CD4-positive, alpha-beta T cell treated with Interferon gamma for 1 hour (primary cell): ENCODE data around the gene DHX16.

Experiments
- DNase-seq: peaks from one replicate; pipeline ENCODE4 v3.0.0-alpha.2; 2020

DHX16 gene

DNA sequence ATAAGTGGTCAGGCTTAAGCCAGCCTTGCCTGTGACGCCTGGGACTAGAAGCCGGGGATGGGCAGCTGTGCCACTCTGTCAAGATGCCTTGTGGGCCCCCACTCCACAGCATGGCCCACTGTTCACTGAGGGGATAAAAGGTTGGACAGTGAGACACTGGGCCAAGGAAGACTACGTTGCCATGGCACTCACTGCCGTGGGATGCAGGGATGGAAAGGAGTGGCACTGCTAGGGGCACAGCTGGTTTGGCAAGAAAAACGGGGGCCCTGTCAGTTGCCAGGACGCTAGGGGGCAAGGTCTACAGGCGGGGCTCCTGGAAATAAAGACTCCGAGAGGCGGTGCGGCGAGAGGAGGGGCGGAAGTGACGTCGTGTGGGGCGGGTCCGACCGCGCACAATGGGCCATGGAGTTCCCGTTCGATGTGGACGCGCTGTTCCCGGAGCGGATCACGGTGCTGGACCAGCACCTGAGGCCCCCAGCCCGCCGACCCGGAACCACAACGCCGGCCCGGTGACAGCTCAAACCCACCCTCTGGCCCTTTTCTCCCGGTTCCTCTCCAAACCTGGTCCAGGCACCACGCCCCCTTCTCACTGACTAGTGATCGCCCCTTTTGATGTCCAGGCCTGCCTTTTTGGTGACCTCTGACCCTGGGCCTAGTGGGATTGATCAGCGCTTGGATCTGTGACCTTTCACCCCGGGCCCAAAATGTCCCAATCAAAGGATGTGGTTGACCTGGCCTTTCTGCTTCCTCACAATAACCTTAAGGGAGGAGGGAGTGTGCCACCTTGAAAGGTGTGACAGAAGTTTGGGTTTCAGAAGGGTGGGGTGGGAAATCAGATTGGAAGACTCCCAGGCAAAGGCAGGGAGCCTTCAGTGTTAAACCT, 46.1 kb downstream of the DHX16 start, which contains the start of gene ATAT1:
TSS of gene ATAT1 (plus strand) at position 391 of the 883 bp plus-strand sequence.
- peak; percentile 88 for DNase-seq

DNA sequence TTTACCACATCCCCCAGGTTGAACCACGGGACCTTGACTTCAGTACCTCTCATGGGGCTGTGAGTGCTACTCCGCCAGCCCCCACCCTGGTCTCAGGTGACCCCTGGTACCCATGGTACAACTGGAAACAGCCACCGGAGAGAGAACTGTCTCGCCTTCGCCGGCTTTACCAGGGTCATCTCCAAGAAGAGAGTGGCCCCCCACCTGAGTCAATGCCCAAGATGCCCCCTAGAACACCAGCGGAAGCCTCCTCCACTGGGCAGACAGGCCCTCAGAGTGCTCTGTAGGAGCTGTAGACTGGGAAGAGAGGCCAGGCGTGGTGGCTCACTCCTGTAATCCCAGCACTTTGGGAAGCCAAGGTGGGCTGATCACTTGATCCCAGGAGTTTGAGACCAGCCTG, 47.3 kb downstream of the DHX16 start:
- DNase-seq, result no peak

DNA sequence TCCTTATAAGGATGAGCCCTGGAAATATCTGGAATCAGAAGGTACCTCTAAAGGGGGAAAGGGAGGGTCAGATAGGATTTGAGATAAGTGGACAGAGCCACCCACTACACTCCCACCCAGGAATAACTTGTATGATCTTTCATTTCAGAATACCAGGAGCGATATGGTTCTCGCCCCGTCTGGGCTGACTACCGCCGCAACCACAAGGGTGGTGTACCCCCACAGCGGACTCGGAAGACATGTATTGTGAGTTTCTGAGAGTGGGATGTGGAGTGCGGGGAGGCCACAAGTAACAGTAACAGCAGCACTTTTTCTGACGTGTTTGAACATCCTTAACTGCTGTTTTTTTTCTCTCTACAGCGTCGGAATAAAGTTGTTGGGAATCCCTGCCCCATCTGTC, 53.2 kb downstream of the DHX16 start:
- no peak for DNase-seq

DNA sequence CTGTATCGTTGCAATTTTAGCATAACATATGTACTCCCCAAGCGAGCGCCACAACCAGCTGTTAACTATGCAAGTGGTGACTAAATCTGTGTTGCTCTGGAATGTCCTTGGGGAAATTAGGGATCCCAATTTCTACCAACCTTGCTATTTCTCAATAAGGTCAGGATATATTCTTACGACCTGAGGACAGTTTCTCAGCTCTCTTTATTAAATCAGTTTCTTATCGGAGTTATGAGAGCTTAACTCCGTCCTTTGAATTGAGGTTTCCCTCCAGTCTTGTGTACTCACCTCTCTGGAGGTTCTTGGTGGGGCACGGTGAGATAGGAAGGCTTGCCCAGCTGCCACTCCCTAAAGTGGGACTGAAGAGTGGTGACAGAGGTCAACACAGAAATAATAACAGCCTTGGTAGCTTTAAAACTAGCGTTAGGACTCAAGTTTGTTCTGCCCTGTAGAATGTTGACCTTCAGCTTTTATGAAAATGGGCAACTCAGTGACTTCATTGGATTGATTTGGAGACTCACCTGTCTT, 54.5 kb downstream of the DHX16 start:
- DNase-seq, result no peak

DNA sequence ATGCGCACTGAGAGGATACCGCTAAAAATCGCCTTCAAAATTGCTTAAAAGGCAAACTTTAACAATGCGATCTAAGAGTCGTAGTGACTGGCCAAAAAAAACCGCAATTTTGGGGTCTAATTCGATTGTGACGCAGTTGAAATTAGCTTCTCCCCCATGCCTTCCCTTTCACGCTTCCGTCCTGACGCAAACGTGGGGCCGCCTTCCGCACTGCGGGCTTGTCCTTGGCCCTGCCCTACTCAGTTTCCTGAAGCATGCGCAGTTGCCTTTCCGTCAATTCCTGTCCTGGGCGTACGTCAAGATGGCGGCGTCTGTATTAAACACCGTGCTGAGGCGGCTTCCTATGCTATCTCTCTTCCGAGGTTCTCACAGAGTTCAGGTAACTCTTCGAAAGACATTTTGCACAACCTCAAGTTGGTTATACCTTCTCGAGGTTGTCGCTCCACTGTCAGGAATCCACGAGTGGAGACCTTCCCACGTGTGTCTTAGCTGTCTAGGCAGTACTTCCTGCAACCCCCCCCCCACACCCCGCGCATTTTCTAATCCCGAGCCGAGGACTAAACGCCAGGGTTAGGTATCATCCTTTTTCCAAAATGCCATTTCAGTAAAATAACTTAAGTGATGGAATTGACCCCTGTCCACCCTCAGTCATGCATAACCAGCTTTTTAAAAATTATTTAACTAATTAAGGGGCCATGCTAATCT, 55.1 kb downstream of the DHX16 start, which contains the start of gene MRPS18B:
TSS of gene MRPS18B (plus strand) at position 276 of the 705 bp plus-strand sequence. CDS start at position 302, 26 bp downstream.
- peak; percentile 99 for DNase-seq

DNA sequence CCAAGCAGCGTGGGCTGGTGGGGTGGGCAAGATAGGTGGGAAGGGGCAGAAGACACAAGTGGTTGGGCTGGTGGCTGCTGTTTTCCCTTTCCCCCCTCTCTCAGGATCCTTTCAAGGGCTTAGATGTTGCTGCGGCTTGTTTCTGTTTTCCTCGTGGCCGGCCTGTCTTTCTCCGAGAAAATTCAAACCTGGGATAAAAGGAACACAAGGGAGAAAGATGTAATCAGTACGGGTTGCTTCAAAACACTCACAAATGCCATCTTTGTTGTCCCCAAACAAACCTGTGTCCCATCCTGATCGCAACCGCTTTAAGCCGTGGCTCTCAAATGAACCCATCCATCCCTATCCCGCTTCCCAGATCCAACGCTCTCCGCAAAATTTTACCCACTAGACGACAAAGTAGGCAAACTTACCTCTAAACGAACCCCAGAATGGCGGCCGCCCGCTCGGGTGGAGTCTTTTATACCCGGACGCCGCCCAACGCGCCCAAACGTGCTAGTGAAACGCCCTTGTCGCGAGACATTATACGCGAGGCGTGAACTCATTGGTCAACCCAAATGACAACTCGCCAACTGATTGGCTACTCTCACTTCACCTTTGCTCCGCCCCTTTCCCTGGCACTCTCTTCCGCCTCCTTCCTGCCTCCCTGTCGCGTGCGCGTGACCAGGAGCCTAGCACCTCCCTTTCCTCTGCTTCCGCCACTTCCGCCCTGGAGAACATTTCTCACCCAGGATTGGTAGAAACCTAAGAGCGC, 55.8 kb downstream of the DHX16 start, which contains the start of gene PPP1R10:
TSS of gene PPP1R10 (minus strand) at position 433 of the 754 bp plus-strand sequence. CDS start 7,299 bp downstream, outside the sequence.
- peak; percentile 100 for DNase-seq

DNA sequence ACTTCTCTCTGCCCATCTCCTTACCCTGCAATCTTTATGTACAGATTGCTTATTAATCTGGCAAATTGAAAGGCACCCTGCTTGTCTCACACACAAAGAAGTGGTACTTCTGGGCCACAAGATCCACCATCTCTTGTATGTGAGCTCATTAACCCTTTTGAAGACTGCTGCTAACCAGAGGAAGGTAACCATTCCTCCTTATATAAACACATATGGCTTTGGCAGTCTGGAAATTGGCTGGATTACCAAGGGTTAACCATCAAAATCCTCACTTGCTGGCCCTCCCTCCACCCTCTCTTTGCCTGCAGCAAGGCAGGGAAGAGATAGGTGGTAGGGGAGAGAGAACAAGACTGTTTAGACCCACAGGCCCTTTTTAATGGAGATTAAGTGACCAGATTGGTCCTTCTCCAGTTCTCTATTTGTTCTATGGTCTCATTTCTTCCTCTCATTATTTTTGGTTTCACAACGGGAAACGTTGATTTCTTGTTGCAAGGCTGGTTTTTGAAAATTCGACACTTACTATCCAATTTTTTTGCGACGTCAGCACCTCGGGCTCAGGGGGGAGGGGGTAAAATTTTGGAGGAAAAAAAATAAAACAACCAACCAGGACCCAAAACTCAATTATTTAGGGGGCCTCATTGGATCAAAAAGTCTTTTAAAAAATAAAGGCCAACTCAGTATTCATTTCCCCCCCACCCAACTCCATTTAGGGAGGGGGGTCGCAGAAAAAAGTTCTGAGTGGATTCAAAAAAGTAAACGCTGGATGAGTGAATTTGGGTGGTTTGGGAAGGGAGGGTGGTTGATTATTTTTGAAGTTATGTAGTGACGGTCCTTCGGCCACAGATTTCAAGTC, 56.6 kb downstream of the DHX16 start:
- peak; percentile 64 for DNase-seq

DNA sequence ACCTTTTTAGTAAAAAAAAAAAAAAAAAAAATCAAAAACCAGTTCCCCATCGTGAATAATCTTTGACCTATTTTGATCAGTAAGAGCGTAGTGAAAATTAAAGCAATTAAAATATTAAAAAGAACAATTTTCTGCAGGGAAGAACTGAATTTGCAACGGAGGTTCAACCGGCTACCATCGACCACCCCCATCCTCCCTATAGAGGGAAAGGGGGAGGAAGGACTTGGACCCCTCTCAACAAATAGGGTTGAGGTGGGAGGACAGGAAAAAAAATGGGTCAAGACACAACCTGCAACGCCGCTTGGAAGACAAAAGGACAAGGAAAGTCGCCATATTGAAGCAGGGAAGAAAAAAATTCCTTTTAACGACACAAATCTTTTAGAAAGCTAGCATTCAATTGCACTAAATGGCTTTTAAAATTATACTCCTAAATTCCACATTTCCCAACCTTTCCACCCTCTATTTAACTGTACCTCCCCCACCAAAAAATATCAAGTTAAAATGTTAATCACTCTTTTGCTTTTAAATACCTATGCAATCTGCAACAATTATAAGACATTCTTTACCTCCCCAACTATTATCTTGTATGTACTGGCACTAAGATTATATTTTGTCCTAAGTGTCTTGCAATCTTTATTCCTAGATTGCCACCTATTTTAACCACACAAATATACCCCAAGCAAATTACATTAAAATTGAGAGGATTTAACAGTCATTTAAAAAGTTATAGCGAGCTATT, 57.4 kb downstream of the DHX16 start:
- peak; percentile 38 for DNase-seq

DNA sequence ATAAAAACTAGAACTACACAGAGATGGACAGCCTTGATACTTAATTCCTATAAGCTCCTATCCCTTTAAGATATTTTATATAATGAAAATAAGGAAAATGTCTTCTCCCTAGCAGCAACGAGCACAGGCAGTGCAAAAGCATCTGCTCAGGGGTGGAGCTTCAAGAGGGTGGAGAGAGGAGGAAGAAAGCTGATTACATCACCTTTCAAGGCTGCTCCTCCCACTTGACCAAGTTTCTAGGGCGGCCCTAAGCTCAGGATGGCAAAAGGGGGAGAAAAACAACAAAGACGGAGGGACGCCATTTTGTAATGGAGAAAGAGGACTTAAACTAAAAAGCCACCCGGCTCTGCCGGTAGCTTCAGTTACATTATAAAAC, 58.0 kb downstream of the DHX16 start:
- DNase-seq, result peak; percentile 93

DNA sequence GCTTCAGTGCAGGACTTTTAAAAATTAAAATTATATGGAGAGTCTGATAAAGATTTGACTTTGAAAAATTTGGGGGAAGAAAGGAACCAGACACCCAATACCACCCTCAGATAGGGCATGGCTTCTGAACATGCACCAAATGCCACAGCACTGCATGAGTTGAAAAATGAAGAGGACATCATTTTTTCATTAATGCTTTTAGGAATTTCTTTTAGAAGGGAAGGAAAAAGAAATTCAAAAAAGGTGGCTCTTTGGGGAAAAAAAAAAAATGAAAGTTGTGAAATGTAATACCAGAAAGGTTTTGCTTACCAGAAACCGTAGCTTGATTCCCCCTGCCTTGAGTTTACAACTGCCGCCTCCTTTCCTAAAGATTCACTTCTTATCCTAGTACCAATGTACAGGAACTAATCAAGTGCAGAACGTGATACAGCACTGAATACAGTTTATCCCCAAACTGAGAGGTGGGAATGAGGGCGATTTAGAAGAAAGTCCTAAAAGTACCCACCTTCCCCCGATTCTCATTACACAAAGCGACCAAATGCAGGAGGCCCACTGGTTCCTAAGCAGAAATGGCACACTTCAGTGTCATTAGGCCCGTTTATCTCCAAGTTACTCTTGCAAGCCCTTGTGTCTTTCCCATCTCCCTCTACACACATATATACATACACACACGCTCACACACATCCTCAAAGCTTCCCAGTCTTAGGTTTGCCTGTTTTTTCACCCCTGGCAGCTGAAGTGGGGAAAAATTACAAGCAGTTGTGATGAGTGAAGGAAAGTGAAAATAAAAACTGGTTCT, 58.6 kb downstream of the DHX16 start:
- DNase-seq, result no peak

DNA sequence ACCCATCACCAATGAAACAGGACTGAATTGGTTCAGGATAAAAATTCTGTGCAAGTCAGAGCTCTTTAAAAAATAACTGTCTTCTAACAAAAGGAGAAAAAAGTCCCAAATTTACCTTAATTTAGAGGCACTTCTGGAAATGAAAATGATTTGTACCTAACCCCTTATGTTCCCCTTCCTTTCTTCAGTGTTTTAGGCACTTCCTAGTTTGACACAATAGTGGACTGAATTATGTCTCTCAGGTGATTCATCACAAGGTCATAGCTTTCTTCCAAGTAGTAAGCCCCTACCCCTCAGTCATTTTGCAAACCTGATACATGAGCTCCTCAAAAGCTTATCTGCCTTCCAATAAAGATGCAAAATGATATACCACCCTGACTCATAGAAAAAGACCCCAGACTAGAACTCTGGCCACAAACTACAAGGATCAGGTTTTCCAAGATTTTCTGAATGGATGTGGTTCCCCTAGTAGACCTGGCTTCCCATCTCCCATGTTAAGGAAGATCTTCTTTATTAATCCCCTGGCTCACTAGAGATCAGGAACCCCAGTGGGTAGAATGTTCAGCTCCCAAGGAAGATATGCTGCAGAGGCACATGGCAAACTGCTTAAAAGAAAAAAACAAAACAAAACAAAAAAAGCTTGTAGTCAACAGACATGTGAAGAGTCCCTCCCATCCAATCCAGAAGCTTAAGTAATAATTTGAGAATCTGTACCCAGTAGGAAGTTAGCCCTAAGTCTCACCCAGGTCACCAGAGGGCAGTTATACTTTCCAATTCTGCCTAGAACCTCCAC, 59.4 kb downstream of the DHX16 start:
- no peak for DNase-seq

DNA sequence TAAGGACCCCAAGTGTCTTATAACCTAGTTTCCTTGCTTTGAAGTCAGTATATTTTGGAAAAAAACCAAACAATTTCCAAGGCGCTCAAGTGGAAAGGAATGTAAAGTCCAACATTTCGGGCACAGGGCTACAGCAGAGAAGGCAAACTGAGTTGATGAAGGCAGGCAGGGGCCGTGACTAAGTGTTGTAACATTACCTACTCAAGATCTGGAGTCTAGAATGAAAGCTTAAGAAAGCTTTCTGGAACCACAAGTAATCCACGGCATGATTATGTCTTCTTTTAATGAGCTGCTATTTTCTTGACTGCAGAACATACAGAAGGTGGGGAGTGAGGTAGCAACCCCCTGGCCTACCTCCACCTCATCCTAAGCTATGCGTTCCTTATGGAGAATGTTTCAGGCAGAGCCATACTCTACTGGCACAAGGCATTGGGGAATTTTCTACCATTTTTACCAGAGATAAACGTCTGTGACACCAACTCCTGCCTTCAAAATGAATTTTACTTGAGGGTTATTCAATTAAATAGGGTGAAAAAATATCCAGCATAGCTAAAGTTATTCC, 60.0 kb downstream of the DHX16 start:
- no peak for DNase-seq

DNA sequence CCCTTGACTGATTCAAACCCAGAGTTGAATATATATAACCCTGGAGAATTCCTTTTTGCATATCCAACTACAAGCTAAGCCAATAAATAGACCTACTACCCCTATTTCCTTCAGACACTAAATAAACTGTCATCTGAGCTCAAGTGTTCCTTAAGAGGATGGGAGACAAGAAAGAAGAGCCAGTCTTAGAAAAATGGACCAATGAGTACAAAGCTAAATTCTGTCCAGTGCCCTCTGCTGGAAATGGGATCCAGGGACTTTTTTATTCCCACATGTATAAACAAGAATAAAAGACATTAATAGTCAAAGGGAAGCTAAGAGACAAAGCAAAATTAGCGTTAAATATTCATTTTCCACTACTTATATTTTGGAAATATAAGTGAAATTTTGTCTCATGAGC, 60.6 kb downstream of the DHX16 start:
- no peak for DNase-seq

DNA sequence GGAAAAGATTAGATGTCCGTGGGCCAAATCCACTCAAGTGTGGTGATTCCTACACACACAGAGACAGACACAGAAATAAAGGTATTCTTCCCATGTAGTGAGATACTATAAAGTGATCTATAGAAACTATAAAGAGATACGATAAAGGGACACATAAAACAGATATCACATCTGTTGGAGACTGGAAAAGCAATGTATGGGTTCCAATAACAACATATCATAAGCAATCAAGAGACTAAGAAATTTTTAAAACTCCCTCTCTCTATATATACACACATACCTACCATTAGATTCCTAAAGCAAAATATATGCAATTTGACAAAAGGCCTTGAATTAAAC, 61.0 kb downstream of the DHX16 start:
- DNase-seq, result no peak

DNA sequence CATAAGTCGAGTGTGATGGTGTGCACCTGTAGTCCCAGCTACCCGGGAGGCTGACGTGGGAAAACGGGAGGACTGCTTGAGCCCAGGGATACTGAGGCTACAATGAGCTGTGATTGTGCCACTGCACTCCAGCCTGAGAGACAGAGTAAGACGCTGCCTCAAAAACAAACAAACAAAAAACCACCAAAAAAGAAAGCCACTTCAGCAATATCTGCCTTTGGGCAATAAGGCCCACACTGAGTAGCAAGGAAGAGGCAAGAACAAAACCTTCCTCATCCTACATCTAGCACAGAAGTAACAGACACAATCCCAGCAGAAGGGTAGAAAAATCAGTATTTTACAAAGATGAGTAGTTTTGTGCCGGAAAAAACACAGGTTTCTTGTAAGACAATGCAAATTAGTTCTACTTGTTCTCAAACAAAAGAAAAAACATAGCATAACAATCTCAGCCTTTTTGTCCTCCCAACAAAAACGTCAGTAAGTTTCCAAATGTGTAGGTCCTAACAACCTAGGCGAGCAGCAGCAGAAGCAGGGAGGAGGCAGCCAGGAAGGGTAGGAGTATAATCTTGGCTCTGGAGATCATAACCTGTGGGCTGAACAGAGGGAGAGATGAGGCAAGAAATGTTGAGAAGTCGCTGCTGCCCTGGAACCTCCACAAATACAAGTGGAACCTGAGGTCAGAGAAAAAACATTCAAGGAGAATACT, 61.5 kb downstream of the DHX16 start:
- DNase-seq, result no peak

DNA sequence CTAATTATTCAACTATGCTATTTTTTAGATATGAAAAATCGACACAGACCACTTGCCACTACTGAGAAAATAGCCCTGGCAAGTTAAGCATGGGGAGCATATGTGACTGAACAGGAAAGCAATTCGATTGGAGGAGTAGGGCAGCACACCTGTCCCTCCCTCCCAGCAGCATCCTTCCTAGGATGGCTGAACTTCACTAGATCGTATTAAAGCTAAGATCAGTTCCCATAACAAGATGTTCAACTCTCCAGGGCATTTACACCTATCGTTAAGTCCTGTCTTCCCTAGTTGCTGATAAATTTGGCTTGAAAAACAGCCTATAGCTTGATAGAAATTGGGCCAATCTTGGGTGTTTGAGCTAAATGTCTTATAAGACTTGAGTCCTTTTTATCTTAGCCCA, 62.7 kb downstream of the DHX16 start:
- no peak for DNase-seq

DNA sequence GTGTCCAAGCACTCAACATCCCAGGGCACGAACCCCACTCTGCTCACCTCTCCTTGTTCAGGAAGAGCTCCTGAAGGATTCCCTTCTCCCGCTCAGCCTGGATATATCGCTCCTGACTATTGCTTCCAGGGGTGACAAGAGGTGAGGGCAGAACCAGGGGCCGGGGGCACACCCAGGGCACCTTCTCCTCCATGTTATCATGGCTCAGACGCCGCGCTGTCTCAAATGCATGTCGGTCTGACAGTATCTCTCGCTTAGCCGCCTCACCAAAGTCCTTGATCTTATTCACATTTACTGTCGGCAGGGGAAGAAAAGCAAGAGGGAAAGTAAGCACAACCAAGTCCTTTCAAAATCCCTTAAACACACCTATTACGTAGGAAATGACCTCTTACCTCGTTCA, 68.8 kb downstream of the DHX16 start:
- DNase-seq, result no peak
